ENCODE data around the gene PLRG1. TPM values are rescaled to one million over a fixed set of nuclear protein-coding genes. Genes with fewer than 3 reads are reported as not detected.

Gene PLRG1
- total RNA-seq, 3 donors from 2014 or later, result 58.1 to 69.4 (median 63.1) TPM

GRCh38 chr4:154497889-154498288, 52.3 kb downstream of the PLRG1 start:
- TF ChIP-seq, protein P1, sequence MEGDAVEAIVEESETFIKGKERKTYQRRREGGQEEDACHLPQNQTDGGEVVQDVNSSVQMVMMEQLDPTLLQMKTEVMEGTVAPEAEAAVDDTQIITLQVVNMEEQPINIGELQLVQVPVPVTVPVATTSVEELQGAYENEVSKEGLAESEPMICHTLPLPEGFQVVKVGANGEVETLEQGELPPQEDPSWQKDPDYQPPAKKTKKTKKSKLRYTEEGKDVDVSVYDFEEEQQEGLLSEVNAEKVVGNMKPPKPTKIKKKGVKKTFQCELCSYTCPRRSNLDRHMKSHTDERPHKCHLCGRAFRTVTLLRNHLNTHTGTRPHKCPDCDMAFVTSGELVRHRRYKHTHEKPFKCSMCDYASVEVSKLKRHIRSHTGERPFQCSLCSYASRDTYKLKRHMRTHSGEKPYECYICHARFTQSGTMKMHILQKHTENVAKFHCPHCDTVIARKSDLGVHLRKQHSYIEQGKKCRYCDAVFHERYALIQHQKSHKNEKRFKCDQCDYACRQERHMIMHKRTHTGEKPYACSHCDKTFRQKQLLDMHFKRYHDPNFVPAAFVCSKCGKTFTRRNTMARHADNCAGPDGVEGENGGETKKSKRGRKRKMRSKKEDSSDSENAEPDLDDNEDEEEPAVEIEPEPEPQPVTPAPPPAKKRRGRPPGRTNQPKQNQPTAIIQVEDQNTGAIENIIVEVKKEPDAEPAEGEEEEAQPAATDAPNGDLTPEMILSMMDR (IDR thresholded peaks at IDR 0.05), result no peak
- DNase-seq, result no peak
- Histone ChIP-seq H3K4me3 (no peak overlapping the region), H3K9me3 (no peaks in the 10 kb centered on the region), H3K4me1 (ENCODE audit: low read depth) (no peaks in the 10 kb centered on the region), H3K36me3 (ENCODE audit: low read depth) (no peaks in the 10 kb centered on the region)
- intact Hi-C loops (cut with DNase I, micrococcal nuclease), result no loop called here
- ATAC-seq, result no peak

- intact Hi-C loops (cut with DNase I, micrococcal nuclease), result no loop called here
- no peak for DNase-seq
- peaks cover 6% of the 10 kb centered on the region for H3K4me1 ChIP-seq (ENCODE audit: low read depth)
Measured at GRCh38 chr4:154495867-154496266, 54.3 kb downstream of the PLRG1 start.

GRCh38 chr4:154492288-154492687, 57.9 kb downstream of the PLRG1 start:
- no peak for DNase-seq
- intact Hi-C loops (cut with DNase I, micrococcal nuclease), result no loop called here
- Histone ChIP-seq H3K4me1 (ENCODE audit: low read depth) (peaks cover 9% of the 10 kb centered on the region), H3K4me3 (no peak overlapping the region), H3K9me3 (no peaks in the 10 kb centered on the region), H3K36me3 (ENCODE audit: low read depth) (no peaks in the 10 kb centered on the region)
- TF ChIP-seq, protein P1 (IDR thresholded peaks at IDR 0.05), result no peak
- ATAC-seq, result no peak

More at GRCh38 chr4:154495867-154496266, 54.3 kb downstream of the PLRG1 start:
- Histone ChIP-seq H3K4me3 (no peak overlapping the region), H3K36me3 (ENCODE audit: low read depth) (no peaks in the 10 kb centered on the region), H3K9me3 (no peaks in the 10 kb centered on the region)
- no peak for ATAC-seq
- TF ChIP-seq, protein P1 (IDR thresholded peaks at IDR 0.05), result no peak

DNA sequence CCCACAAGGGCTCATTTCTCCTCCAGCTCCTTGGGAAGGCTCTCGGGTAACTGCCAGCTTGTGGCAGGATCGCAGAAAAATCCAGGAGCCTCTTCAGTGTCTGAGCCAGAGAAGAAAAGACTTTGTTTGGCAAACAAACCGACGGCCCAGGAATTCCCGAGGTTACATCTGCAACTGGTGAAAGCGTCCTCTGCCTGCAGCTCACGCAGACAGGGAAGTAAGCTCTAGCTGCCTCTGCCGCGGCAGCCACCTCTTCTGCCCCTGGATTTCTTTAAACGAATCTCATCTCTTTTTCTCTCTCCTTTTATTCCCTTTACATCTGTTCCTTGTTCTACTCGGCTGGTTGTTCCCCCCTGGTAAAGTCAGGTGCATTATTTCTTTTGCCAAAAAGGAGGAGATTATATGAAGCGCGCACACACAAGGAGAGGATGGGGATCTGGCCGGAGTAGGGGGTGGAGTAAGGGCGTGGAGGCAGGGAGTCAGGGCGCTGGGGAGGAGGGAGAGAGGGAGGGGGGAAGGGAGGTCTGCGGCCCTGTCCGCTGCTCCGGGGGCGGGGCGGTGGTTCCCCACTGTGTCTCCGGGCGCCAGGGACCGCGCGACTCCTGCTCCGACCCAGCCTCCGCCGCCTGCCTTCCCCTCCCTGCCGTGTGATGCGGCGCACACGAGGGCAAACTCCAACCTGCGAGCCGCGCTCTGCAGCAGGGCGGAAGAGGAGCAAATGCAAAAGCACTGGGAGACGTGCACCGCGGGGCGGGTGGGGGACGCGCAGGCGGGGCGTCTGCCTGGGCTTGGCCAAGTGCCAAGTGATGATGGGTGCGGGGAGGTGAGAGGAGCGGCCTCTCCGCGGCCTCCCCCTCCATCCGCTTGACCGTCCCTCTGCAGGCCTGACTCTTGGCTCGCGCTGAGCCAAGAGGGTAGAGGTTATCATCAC, 58.6 kb downstream of the PLRG1 start, which contains the start of gene DCHS2:
Gene DCHS2, minus strand, starts transcription at position 459 of the 931 bp plus-strand sequence. Its CDS starts 444 bp downstream, at position 15.
- Histone ChIP-seq H3K9me3 (no peaks in the 10 kb centered on the region), H3K4me3 (no peak within 1 kb of the TSS), H3K36me3 (ENCODE audit: low read depth) (no peaks in the 10 kb centered on the region), H3K4me1 (ENCODE audit: low read depth) (peaks cover 9% of the 10 kb centered on the region)
- DNase-seq (peak; percentile 44 to 67 (median 60)), ATAC-seq (peak; percentile 76)
- intact Hi-C loops (cut with DNase I, micrococcal nuclease), result no loop called here
- TF ChIP-seq, protein P1 (IDR thresholded peaks at IDR 0.05), result no peak

- peaks cover 9% of the 10 kb centered on the region for H3K4me1 ChIP-seq (ENCODE audit: low read depth)
- H3K36me3 ChIP-seq (ENCODE audit: low read depth), result no peaks in the 10 kb centered on the region
- peak; percentile 6 to 53 (median 27) for DNase-seq
- peak; percentile 37 for ATAC-seq
- no peak overlapping the region for H3K4me3 ChIP-seq
- TF ChIP-seq, protein P1 (IDR thresholded peaks at IDR 0.05), result no peak
- intact Hi-C loops (cut with DNase I, micrococcal nuclease), result no loop called here
- H3K9me3 ChIP-seq, result no peaks in the 10 kb centered on the region
Measured at GRCh38 chr4:154490583-154491340, 59.4 kb downstream of the PLRG1 start.

Measured in mucosa of descending colon (tissue), 3 donors.